ENCODE data around the gene MPZL2.

GRCh38 chr11:118205606-118206378 lies 58.3 kb downstream of the MPZL2 start:
- TF ChIP-seq TCF12 (IDR thresholded peaks at IDR 0.05; ENCODE audit: low read depth, low read length) = no peak
- TF ChIP-seq CTCF (IDR thresholded peaks at IDR 0.05; ENCODE audit: control extremely low read depth in 1 of 3, insufficient read depth in 1 of 3, low read depth in 1 of 3, low read length in 3 of 3) = no peak
- TF ChIP-seq TAF1 (IDR thresholded peaks at IDR 0.05; ENCODE audit: low read depth, low read length) = no peak
- no peak for TF ChIP-seq POLR2A (IDR thresholded peaks at IDR 0.05; ENCODE audit: control extremely low read depth in 1 of 2, low read depth in 2 of 2, low read length in 2 of 2)
- TF ChIP-seq EZH2 (IDR thresholded peaks at IDR 0.05; ENCODE audit: low read depth, low read length, severe bottlenecking) = no peak
- no peak for TF ChIP-seq SP2 (IDR thresholded peaks at IDR 0.05; ENCODE audit: low read length)
- TF ChIP-seq SP1 (IDR thresholded peaks at IDR 0.05; ENCODE audit: low read depth, low read length) = no peak
- no peak for TF ChIP-seq JUND (IDR thresholded peaks at IDR 0.05; ENCODE audit: low read length)
- TF ChIP-seq RFX5 (IDR thresholded peaks at IDR 0.05; ENCODE audit: borderline replicate concordance, low read depth, low read length) = no peak
- no peak for TF ChIP-seq ZNF274 (IDR thresholded peaks at IDR 0.05; ENCODE audit: borderline replicate concordance, extremely low read depth, low read length)
- no peak for TF ChIP-seq CBX5 (IDR thresholded peaks at IDR 0.05; ENCODE audit: low read depth, low read length)
- no peak for TF ChIP-seq NRF1 (IDR thresholded peaks at IDR 0.05; ENCODE audit: low read depth, low read length)
- no peak for TF ChIP-seq TBP (IDR thresholded peaks at IDR 0.05; ENCODE audit: low read depth, low read length)
- no peak for TF ChIP-seq SUZ12 (IDR thresholded peaks at IDR 0.05; ENCODE audit: low read length)

Measured in H1 (cell line).